GM23338 (cell line): ENCODE data around the gene TMEM150C. TPM values are rescaled to one million over a fixed set of nuclear protein-coding genes. Genes with fewer than 3 reads are reported as not detected.

Source experiments
- ATAC-seq: fragments of 200-7000 bp; cut with Tn5 transposase; 3 replicates; pipeline ENCODE4 v1.9.1; 2020
- DNase-seq: peaks from one replicate; pipeline ENCODE4 v3.0.0-alpha.2; 2015; ENCODE audit warnings: low spot score
- H2AFZ ChIP-seq: fragments of 200-600 bp; sonication (generic); 2 replicates; pipeline ENCODE4 v1.8.0; 2016; ENCODE audit warnings: antibody characterized with exemption, mild to moderate bottlenecking, moderate library complexity
- H3F3A ChIP-seq: fragments of 200-600 bp; sonication (generic); replicated peaks from 2 replicates; pipeline ENCODE4 v1.8.0; 2017; ENCODE audit warnings: antibody characterized with exemption, mixed run types, low read depth
- H3K27ac ChIP-seq: fragments of 200-600 bp; sonication (generic); 2 replicates; pipeline ENCODE4 v1.6.1; 2016; ENCODE audit warnings: low read depth
- H3K27me3 ChIP-seq: fragments of 200-600 bp; sonication (generic); 2 replicates; pipeline ENCODE4 v1.8.0; 2016; ENCODE audit warnings: mild to moderate bottlenecking, mixed run types, moderate library complexity; ENCODE audit not compliant: insufficient read depth
- H3K36me3 ChIP-seq: fragments of 200-600 bp; sonication (generic); 2 replicates; pipeline ENCODE4 v1.8.0; 2016; ENCODE audit warnings: mild to moderate bottlenecking; ENCODE audit not compliant: insufficient read depth
- H3K4me1 ChIP-seq: fragments of 200-600 bp; sonication (generic); 2 replicates; pipeline ENCODE4 v1.8.0; 2016; ENCODE audit warnings: mild to moderate bottlenecking, moderate library complexity; ENCODE audit not compliant: insufficient read depth
- H3K4me2 ChIP-seq: fragments of 200-600 bp; sonication (generic); 2 replicates; pipeline ENCODE4 v1.7.1; 2017; ENCODE audit warnings: mixed run types
- H3K4me3 ChIP-seq: fragments of 200-600 bp; sonication (generic); 2 replicates; pipeline ENCODE4 v1.6.1; 2016; ENCODE audit warnings: mixed run types
- H3K79me2 ChIP-seq: fragments of 200-600 bp; sonication (generic); replicated peaks from 2 replicates; pipeline ENCODE4 v1.8.0; 2017; ENCODE audit warnings: mild to moderate bottlenecking; ENCODE audit not compliant: insufficient read depth
- H3K9me2 ChIP-seq: fragments of 200-600 bp; sonication (generic); 2 replicates; pipeline ENCODE4 v1.8.0; 2017; ENCODE audit not compliant: insufficient read depth
- H4K20me1 ChIP-seq: fragments of 200-600 bp; sonication (generic); replicated peaks from 2 replicates; pipeline ENCODE4 v1.8.0; 2017; ENCODE audit warnings: mild to moderate bottlenecking; ENCODE audit not compliant: insufficient read depth
- H3K27ac Mint-ChIP-seq: 2 replicates; pipeline ENCODE4 v1.8.0; 2020; ENCODE audit warnings: inconsistent platforms, mild to moderate bottlenecking, moderate library complexity, mixed read lengths
- H3K27me3 Mint-ChIP-seq: 3 replicates; pipeline ENCODE4 v1.8.0; 2022; ENCODE audit warnings: low read depth, mild to moderate bottlenecking, moderate library complexity, mixed read lengths, inconsistent platforms; ENCODE audit not compliant: insufficient read depth, poor library complexity
- H3K36me3 Mint-ChIP-seq: 3 replicates; pipeline ENCODE4 v1.8.0; 2021; ENCODE audit warnings: low read depth, mild to moderate bottlenecking, inconsistent platforms, moderate library complexity, mixed read lengths
- H3K4me1 Mint-ChIP-seq: 3 replicates; pipeline ENCODE4 v1.8.0; 2020; ENCODE audit warnings: mild to moderate bottlenecking, inconsistent platforms, mixed read lengths
- H3K4me3 Mint-ChIP-seq: 3 replicates; pipeline ENCODE4 v1.8.0; 2021; ENCODE audit warnings: moderate library complexity, mild to moderate bottlenecking, inconsistent platforms, mixed read lengths
- H3K9me3 Mint-ChIP-seq: 3 replicates; pipeline ENCODE4 v1.8.0; 2020; ENCODE audit warnings: moderate library complexity, mild to moderate bottlenecking, inconsistent platforms, mixed read lengths
- JUNB ChIP-seq: IDR thresholded peaks from one replicate; pipeline ENCODE4 v1.6.1; 2016; ENCODE audit warnings: antibody characterized with exemption; ENCODE audit not compliant: unreplicated experiment
- REST ChIP-seq: IDR thresholded peaks from one replicate; pipeline ENCODE4 v1.6.1; 2018; ENCODE audit warnings: antibody characterized with exemption; ENCODE audit not compliant: unreplicated experiment
- ZNF331 ChIP-seq: fragments of 250-450 bp; sonication (Bioruptor Pico); IDR thresholded peaks from 2 replicates; pipeline ENCODE4 v1.5.0; 2020; ENCODE audit warnings: low read depth, mild to moderate bottlenecking, moderate library complexity
- ZNF462 ChIP-seq: fragments of 250-450 bp; sonication (Bioruptor Pico); IDR thresholded peaks from 2 replicates; pipeline ENCODE4 v1.5.0; 2020; ENCODE audit warnings: mild to moderate bottlenecking, moderate library complexity
- polyA plus RNA-seq: library from polyadenylated mRNA; unstranded; fragments of >200 nt; fragmentation: Nextera tagmentation; extraction: Ambion mirVana; gene quantifications from 2 replicates; pipeline ENCODE4 v1.2.1, GENCODE V29; 2016
- total RNA-seq: library from RNA; depleted of rRNA; stranded (reverse); fragments of >200 nt; shearing (Covaris generic); gene quantifications from 2 replicates; pipeline ENCODE4 v1.2.3, GENCODE V29; 2014

TMEM150C gene
- total and polyA plus RNA-seq, 2 experiments from 2014 or later: 1.7 to 4.0 TPM

GRCh38 chr4:82567444-82567843 lies 5.7 kb upstream of the TMEM150C start:
- TF ChIP-seq JUNB (no peak), ZNF462 (CRISPR knock-in tag) (no peak), REST (no peak), ZNF331 (no peak)
- Histone ChIP-seq H3F3A (no peaks in the 10 kb centered on the region; the same call in 1 of the 2 replicates), H3K27ac (no peak overlapping the region), H2AFZ (no peak overlapping the region), H4K20me1 (no peaks in the 10 kb centered on the region), H3K4me3 (no peak overlapping the region), H3K27me3 (peaks cover 3% of the 10 kb centered on the region), H3K4me2 (no peak overlapping the region), H3K9me2 (no peaks in the 10 kb centered on the region), H3K4me1 (peaks cover 26% of the 10 kb centered on the region), H3K79me2 (no peaks in the 10 kb centered on the region), H3K36me3 (no peaks in the 10 kb centered on the region)
- ATAC-seq (no peak), DNase-seq (no peak)
- H3K27me3 Mint-ChIP-seq: peaks cover 8% of the 10 kb centered on the region
- H3K4me3 Mint-ChIP-seq: no peak overlapping the region
- no peak overlapping the region for H3K27ac Mint-ChIP-seq
- no peaks in the 10 kb centered on the region for H3K9me3 Mint-ChIP-seq
- H3K36me3 Mint-ChIP-seq: no peaks in the 10 kb centered on the region
- H3K4me1 Mint-ChIP-seq: peaks cover 26% of the 10 kb centered on the region
